LHCN-M2 (cell line): ENCODE data around the gene GTPBP8. TPM values are rescaled to one million over a fixed set of nuclear protein-coding genes. Genes with fewer than 3 reads are reported as not detected.
"Not testable (repeated sequence)": the region's sequence is repeated elsewhere in the genome, so short reads cannot be mapped to it uniquely, and the experiment has no call there.

Source experiments
- DNase-seq: peaks from one replicate; pipeline ENCODE4 v3.0.0-alpha.2; 2012; ENCODE audit warnings: low read depth
- total RNA-seq: library from RNA; depleted of rRNA; stranded (reverse); fragments of >200 nt; gene quantifications from 2 replicates; pipeline ENCODE4 v1.2.3, GENCODE V29; 2014

The GTPBP8 gene
- total RNA-seq, 1 experiment from 2014 or later, result 28.3 TPM

GRCh38 chr3:113000691-113001090 is 9.9 kb downstream of the GTPBP8 start:
- no peak for DNase-seq

- DNase-seq, result no peak
Observed at GRCh38 chr3:113002037-113002436, 11.3 kb downstream of the GTPBP8 start.

- no peak for DNase-seq
Observed at GRCh38 chr3:113002679-113003078, 11.9 kb downstream of the GTPBP8 start.

- DNase-seq, result no peak
Observed at GRCh38 chr3:113005611-113006010, 14.8 kb downstream of the GTPBP8 start.

- DNase-seq, result no peak
Observed at GRCh38 chr3:113006359-113007056, 15.7 kb downstream of the GTPBP8 start.

- DNase-seq, result no peak
Observed at GRCh38 chr3:113008117-113008516, 17.3 kb downstream of the GTPBP8 start.

GRCh38 chr3:113013593-113013992 is 22.8 kb downstream of the GTPBP8 start:
- DNase-seq, result no peak

GRCh38 chr3:113018536-113019181 is 27.9 kb downstream of the GTPBP8 start:
- peak; percentile 24 for DNase-seq

- peak; percentile 93 for DNase-seq
Observed at GRCh38 chr3:113019182-113020137, 28.7 kb downstream of the GTPBP8 start.

GRCh38 chr3:113021471-113021870 is 30.7 kb downstream of the GTPBP8 start:
- no peak for DNase-seq

GRCh38 chr3:113034011-113034410 is 43.2 kb downstream of the GTPBP8 start:
- peak; percentile 20 for DNase-seq

- peak; percentile 47 for DNase-seq
Observed at GRCh38 chr3:113035387-113035982, 44.7 kb downstream of the GTPBP8 start.

- DNase-seq, result no peak
Observed at GRCh38 chr3:113038328-113038727, 47.5 kb downstream of the GTPBP8 start.

- no peak for DNase-seq
Observed at GRCh38 chr3:113039546-113039945, 48.8 kb downstream of the GTPBP8 start.

- DNase-seq, result peak; percentile 42
Observed at GRCh38 chr3:113040231-113040630, 49.4 kb downstream of the GTPBP8 start.

- DNase-seq, result no peak
Observed at GRCh38 chr3:113043686-113044085, 52.9 kb downstream of the GTPBP8 start.

GRCh38 chr3:113046186-113046965 is 55.6 kb downstream of the GTPBP8 start:
- not testable (repeated sequence) for DNase-seq

GRCh38 chr3:113051302-113051711 is 60.5 kb downstream of the GTPBP8 start:
- DNase-seq, result peak; percentile 63
